Gastrocnemius medialis (tissue), 4 donors: ENCODE results near the gene SWI5.

Source experiments
- POLR2A ChIP-seq, 2 donors: fragments of 450-650 bp; IDR thresholded peaks; one replicate each; pipeline ENCODE4 v1.6.1; 2017; ENCODE audit warnings: antibody characterized with exemption in 2 of 2, mild to moderate bottlenecking in 2 of 2, moderate library complexity in 2 of 2
- TF ChIP-seq, protein P1 (sequence below), 5 experiments: fragments of 450-650 bp in 3 of 5; fragments of 200-600 bp in 2 of 5; sonication (generic) in 2 of 5; IDR thresholded peaks in 4 of 5; conservative IDR thresholded peaks in 1 of 5; 1 replicate in 4 of 5; 2 replicates in 1 of 5; pipeline ENCODE4 v1.5.1; 2016 to 2019; ENCODE audit warnings: antibody characterized with exemption in 5 of 5, mild to moderate bottlenecking in 3 of 5, moderate library complexity in 3 of 5

GRCh38 chr9:128285033-128285784 is 9.1 kb downstream of the SWI5 start:
- TF ChIP-seq, protein P1, sequence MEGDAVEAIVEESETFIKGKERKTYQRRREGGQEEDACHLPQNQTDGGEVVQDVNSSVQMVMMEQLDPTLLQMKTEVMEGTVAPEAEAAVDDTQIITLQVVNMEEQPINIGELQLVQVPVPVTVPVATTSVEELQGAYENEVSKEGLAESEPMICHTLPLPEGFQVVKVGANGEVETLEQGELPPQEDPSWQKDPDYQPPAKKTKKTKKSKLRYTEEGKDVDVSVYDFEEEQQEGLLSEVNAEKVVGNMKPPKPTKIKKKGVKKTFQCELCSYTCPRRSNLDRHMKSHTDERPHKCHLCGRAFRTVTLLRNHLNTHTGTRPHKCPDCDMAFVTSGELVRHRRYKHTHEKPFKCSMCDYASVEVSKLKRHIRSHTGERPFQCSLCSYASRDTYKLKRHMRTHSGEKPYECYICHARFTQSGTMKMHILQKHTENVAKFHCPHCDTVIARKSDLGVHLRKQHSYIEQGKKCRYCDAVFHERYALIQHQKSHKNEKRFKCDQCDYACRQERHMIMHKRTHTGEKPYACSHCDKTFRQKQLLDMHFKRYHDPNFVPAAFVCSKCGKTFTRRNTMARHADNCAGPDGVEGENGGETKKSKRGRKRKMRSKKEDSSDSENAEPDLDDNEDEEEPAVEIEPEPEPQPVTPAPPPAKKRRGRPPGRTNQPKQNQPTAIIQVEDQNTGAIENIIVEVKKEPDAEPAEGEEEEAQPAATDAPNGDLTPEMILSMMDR (IDR thresholded peaks at IDR 0.05 in 4 of 5, conservative IDR thresholded peaks at IDR 0.05 in 1 of 5), result no peak
- no peak for TF ChIP-seq POLR2A (IDR thresholded peaks at IDR 0.05)
